GM12878 (cell line): ENCODE data around the gene FURIN. TPM values are rescaled to one million over a fixed set of nuclear protein-coding genes. Genes with fewer than 3 reads are reported as not detected.
"Not testable (repeated sequence)": the region's sequence is repeated elsewhere in the genome, so short reads cannot be mapped to it uniquely, and the experiment has no call there.

Source experiments
- ATAC-seq: fragments of 200-7000 bp; cut with Tn5 transposase; 3 replicates; pipeline ENCODE4 v1.9.1; 2020; ENCODE audit warnings: mild to moderate bottlenecking, moderate library complexity
- BruUV-seq: library from RNA; stranded (reverse); fragments of 400-500 nt; replicated peaks from 2 replicates; lab custom pipeline; 2021; lab: Mats Ljungman, UMichigan
- CTCF ChIA-PET: fragments of 300-600 bp; sonication (Branson Sonifier 250); formaldehyde crosslinking; extraction: SDS; loops from one replicate; lab custom pipeline; 2021; ENCODE audit warnings: inconsistent platforms; lab: Yijun Ruan, JAX
- POLR2A ChIA-PET: fragments of 350-600 bp; formaldehyde crosslinking; extraction: SDS; loops from one replicate; lab custom pipeline; 2021; ENCODE audit warnings: inconsistent platforms; lab: Charles Lee
- RAD21 ChIA-PET: fragments of 300-600 bp; sonication (Branson Sonifier 250); formaldehyde crosslinking; loops from one replicate; lab custom pipeline; 2023; ENCODE audit warnings: antibody characterized with exemption; ENCODE audit not compliant: unreplicated experiment; lab: Charles Lee
- SMC1A ChIA-PET: fragments of 300-600 bp; sonication (Branson Sonifier 250); formaldehyde crosslinking; loops from one replicate; lab custom pipeline; 2023; ENCODE audit not compliant: unreplicated experiment, uncharacterized antibody; lab: Charles Lee
- DNase-seq: peaks from one replicate; pipeline ENCODE4 v3.0.0-alpha.2; 2011; ENCODE audit warnings: low read depth, low spot score
- FAIRE-seq: peaks from 3 replicates; lab custom pipeline; 2011; peaks lifted over from hg19 to GRCh38; lab: Jason Lieb, UNC
- H2AFZ ChIP-seq: 2 replicates; pipeline ENCODE4 v1.6.0; 2011; ENCODE audit warnings: low read depth, low read length, control low read depth; ENCODE audit not compliant: control insufficient read depth
- H3K27ac ChIP-seq: 2 replicates; pipeline ENCODE4 v1.5.1; 2011; ENCODE audit warnings: control low read depth; ENCODE audit not compliant: control insufficient read depth, insufficient read depth
- H3K27me3 ChIP-seq, 2 experiments: replicated peaks in 1 of 2; 2 replicates each; pipeline versions ENCODE4 v1.6.0 to v1.6.1; 2011; ENCODE audit warnings: low read length in 1 of 2; ENCODE audit not compliant: control insufficient read depth in 2 of 2, insufficient read depth in 2 of 2
- H3K36me3 ChIP-seq, 2 experiments: 2 replicates each; pipeline ENCODE4 v1.5.1; 2011; ENCODE audit warnings: low read length in 1 of 2; ENCODE audit not compliant: control insufficient read depth in 2 of 2, insufficient read depth in 2 of 2
- H3K4me1 ChIP-seq: 2 replicates; pipeline ENCODE4 v1.6.1; 2011; ENCODE audit warnings: mild to moderate bottlenecking, low read length, moderate library complexity, mixed read lengths; ENCODE audit not compliant: control insufficient read depth, insufficient read depth
- H3K4me2 ChIP-seq: 2 replicates; pipeline ENCODE4 v1.6.0; 2011; ENCODE audit warnings: control low read depth; ENCODE audit not compliant: control insufficient read depth, insufficient read depth
- H3K4me3 ChIP-seq: fragments of 200-600 bp; sonication (generic); 2 replicates; pipeline ENCODE4 v1.5.1; 2016
- H3K79me2 ChIP-seq: 2 replicates; pipeline ENCODE4 v1.6.0; 2011; ENCODE audit warnings: low read length; ENCODE audit not compliant: control insufficient read depth, insufficient read depth
- H3K9ac ChIP-seq: 2 replicates; pipeline ENCODE4 v1.8.0; 2011; ENCODE audit warnings: low read length, control low read depth, mixed read lengths; ENCODE audit not compliant: control insufficient read depth, insufficient read depth
- H3K9me3 ChIP-seq: replicated peaks from 3 replicates; pipeline ENCODE4 v1.5.1; 2011; ENCODE audit warnings: mild to moderate bottlenecking, low read length; ENCODE audit not compliant: control insufficient read depth, insufficient read depth
- H4K20me1 ChIP-seq: 2 replicates; pipeline ENCODE4 v1.6.0; 2011; ENCODE audit not compliant: control insufficient read depth, insufficient read depth
- BCL3 ChIP-seq: IDR thresholded peaks from 2 replicates; pipeline ENCODE4 v1.6.1; 2011; ENCODE audit warnings: borderline replicate concordance, low read depth, mild to moderate bottlenecking, moderate library complexity, low read length; ENCODE audit not compliant: insufficient read depth, poor library complexity, severe bottlenecking
- JUNB ChIP-seq: IDR thresholded peaks from 2 replicates; pipeline ENCODE4 v1.6.1; 2016; ENCODE audit warnings: antibody characterized with exemption, mild to moderate bottlenecking
- MXI1 ChIP-seq: fragments of 150-350 bp; IDR thresholded peaks from 2 replicates; pipeline ENCODE4 v1.6.1; 2011; ENCODE audit warnings: low read depth, mild to moderate bottlenecking, inconsistent platforms, low read length, improper control_type of control experiment
- PBX3 ChIP-seq: IDR thresholded peaks from 2 replicates; pipeline ENCODE4 v1.6.1; 2011; ENCODE audit warnings: mild to moderate bottlenecking, low read depth, low read length, moderate library complexity; ENCODE audit not compliant: insufficient replicate concordance
- SPI1 ChIP-seq: IDR thresholded peaks from 2 replicates; pipeline ENCODE4 v1.6.1; 2011; ENCODE audit warnings: low read depth, mild to moderate bottlenecking, low read length, moderate library complexity, borderline replicate concordance; ENCODE audit not compliant: insufficient read depth
- whole genome bisulfite sequencing: methylation state at CpG from one replicate; pipeline ENCODE4 v1.1.6; 2016; ENCODE audit warnings: low lambda C conversion rate; ENCODE audit not compliant: insufficient replicate concordance, insufficient coverage; ENCODE audit errors: missing lambda C conversion rate; 5-methylcytosine and 5-hydroxymethylcytosine counted together
- in situ Hi-C: fragments of 300-500 bp; cut with MboI; formaldehyde crosslinking; loops from 9 replicates; pipeline ENCODE4 v1.14.3; 2018; ENCODE audit warnings: mixed read lengths
- intact Hi-C: fragments of 100-400 bp; cut with micrococcal nuclease; formaldehyde crosslinking; loops from one replicate; pipeline ENCODE4 v1.14.2; 2022; ENCODE audit not compliant: unreplicated experiment
- polyA plus RNA-seq, 11 experiments: library from polyadenylated mRNA; depleted of rRNA in 4 of 11; unstranded in 6 of 11; stranded (reverse) in 5 of 11; fragments of >200 nt; fragmentation: Nextera tagmentation in 4 of 11; fragmentation: Illumina TruSeq in 1 of 11; extraction: Ambion mirVana in 4 of 11; extraction: Trizol in 1 of 11; gene quantifications; 1 replicate in 1 of 11; 2 replicates in 10 of 11; pipeline versions ENCODE4 v1.2.1 to v1.2.3, GENCODE V29; 2011 to 2016; ENCODE audit warnings: inconsistent platforms in 2 of 11, missing spikeins in 2 of 11, low read depth in 1 of 11
- total RNA-seq, 4 experiments: library from RNA; depleted of rRNA in 3 of 4; stranded (reverse); fragments of >200 nt in 3 of 4; fragmentation: Illumina TruSeq in 1 of 4; extraction: Trizol in 1 of 4; gene quantifications; 2 replicates each; pipeline versions ENCODE4 v1.2.1 to v1.2.3, GENCODE V29; 2013 to 2021

The FURIN gene
- total and polyA plus RNA-seq, 10 of the 15 experiments (the other 5 are each of a cell fraction or from before 2014, with no cell fraction given) = 0.47 to 39.9 (median 8.0) TPM

DNA sequence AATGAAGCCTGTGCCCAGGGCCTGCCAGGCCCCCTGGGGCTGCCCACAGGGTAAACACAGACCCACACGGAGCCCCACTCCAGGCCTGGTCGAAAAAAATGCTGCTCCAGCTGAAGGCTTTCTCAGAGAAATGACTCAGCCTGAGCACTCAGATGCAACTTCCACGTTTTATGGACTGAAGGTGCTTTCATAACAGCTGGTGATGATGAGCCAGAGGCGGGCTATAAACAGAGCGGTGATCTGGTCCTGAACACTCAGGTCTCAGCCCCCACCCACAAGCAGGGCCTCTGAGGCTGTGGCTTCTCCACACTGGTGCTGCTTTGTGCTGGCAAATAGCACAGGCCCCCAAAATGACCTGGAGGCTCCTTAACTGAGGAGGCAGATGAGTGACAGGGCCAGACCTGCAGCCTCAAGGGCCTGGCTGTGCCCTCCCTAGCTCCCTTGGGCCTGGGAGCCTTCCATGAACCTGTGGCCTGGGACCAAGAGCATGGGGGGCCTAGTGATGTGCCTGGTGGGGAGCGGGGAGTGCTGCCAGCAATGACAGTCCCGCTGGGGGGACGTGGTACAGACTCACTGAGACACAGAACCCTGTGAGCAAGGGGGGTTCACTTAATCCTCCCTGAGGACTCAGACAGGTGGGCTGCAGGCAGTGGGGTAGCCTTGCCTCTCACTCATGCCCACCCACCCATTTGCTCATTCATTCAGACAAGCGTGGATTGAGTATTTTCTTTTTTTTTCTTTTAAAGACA is 23.0 kb upstream of the FURIN start (continued):
- TF ChIP-seq BCL3 (peak; percentile 67), MXI1 (no peak), PBX3 (peak; percentile 42), JUNB (peak; percentile 66), SPI1 (no peak)
- TF ChIP-seq, all 136 proteins: peak for 28

DNA sequence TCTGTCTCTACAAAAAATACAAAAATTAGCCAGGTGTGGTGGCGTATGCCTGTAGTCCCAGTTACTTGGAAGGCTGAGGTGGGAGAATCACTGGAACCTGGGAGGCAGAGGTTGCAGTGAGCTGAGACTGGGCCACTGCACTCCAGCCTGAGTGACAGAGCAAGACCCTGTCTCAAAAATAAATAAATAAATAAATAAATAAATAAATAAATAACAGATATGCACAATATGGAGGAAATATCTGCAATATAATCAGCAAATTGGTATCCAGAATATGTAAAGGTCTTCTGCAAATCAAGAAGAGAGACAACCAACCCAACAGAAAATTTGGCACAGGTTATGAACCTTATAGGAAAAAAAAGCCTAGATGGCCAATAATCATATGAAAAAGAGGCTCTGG is 19.0 kb upstream of the FURIN start:
- H3K9ac ChIP-seq, H2AFZ ChIP-seq, FAIRE-seq, POLR2A ChIA-PET, ATAC-seq, H3K27me3 ChIP-seq, DNase-seq, H3K9me3 ChIP-seq, H3K4me2 ChIP-seq, H4K20me1 ChIP-seq, H3K4me3 ChIP-seq, in situ Hi-C loops, H3K27ac ChIP-seq, intact Hi-C loops, H3K79me2 ChIP-seq, H3K36me3 ChIP-seq, BruUV-seq: not testable (repeated sequence)
- ChIA-PET CTCF (interaction anchor here (1.1 to 1.4 kb wide), 2 partner anchors 34 to 157 kb away, joined by 3 to 4 read pairs; no protein-coding TSS in a partner anchor), SMC1A (interaction anchor here (1.4 to 1.7 kb wide), 3 partner anchors 11 to 80 kb away, joined by 3 to 5 read pairs (median 4); no protein-coding TSS in a partner anchor), RAD21 (interaction anchor here (1.0 to 1.3 kb wide), 3 partner anchors 22 to 82 kb away, joined by 3 to 4 read pairs (median 3); no protein-coding TSS in a partner anchor)
- 95% methylated on average over 1 of the region's 1 CpG for WGBS
- peaks cover 39% of the 10 kb centered on the region for H3K4me1 ChIP-seq
